ENCODE measurements around the gene CPO.

Gene CPO, protein sequence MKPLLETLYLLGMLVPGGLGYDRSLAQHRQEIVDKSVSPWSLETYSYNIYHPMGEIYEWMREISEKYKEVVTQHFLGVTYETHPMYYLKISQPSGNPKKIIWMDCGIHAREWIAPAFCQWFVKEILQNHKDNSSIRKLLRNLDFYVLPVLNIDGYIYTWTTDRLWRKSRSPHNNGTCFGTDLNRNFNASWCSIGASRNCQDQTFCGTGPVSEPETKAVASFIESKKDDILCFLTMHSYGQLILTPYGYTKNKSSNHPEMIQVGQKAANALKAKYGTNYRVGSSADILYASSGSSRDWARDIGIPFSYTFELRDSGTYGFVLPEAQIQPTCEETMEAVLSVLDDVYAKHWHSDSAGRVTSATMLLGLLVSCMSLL

DNA sequence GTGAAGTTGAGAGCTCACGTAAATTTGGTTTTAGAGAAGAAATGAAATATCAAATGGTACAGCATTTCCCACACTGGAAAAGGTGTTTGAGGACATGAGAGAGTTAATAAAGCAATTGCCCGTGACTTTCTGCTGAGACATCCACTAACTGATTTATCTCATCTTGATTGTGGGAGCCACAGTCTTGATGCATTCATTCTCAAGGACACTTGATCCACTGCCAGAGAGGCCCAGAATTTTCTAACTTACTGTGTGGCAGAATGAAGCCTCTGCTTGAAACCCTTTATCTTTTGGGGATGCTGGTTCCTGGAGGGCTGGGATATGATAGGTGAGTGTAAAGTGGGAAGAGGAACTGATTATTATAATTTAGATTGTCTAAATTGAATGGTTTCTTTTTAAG, at the start of gene CPO:
TSS of gene CPO (plus strand) at position 179 of the 400 bp plus-strand sequence. CDS start at position 261, 82 bp downstream.
- TF ChIP-seq, protein P1, sequence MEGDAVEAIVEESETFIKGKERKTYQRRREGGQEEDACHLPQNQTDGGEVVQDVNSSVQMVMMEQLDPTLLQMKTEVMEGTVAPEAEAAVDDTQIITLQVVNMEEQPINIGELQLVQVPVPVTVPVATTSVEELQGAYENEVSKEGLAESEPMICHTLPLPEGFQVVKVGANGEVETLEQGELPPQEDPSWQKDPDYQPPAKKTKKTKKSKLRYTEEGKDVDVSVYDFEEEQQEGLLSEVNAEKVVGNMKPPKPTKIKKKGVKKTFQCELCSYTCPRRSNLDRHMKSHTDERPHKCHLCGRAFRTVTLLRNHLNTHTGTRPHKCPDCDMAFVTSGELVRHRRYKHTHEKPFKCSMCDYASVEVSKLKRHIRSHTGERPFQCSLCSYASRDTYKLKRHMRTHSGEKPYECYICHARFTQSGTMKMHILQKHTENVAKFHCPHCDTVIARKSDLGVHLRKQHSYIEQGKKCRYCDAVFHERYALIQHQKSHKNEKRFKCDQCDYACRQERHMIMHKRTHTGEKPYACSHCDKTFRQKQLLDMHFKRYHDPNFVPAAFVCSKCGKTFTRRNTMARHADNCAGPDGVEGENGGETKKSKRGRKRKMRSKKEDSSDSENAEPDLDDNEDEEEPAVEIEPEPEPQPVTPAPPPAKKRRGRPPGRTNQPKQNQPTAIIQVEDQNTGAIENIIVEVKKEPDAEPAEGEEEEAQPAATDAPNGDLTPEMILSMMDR (conservative IDR thresholded peaks at IDR 0.05), result no peak
- no peak within 1 kb of the TSS for H3K27ac ChIP-seq

DNA sequence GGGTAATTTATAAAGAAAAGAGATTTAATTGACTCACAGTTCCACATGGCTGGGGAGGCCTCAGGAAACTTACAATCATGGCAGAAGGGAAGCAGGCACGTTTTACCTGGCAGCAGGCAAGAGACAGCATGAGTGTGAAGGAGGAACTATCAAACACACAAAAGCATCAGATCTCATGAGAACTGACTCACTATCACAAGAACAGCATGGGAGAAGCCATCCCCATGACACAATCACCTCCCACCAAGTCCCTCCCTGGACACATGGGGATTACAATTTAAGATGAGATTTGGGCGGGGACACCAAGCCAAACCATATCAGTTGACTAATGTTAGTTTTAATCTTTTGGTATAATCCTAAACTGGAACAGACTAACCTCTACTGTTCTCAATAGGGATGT, 49.1 kb upstream of the CPO start:
- no peak overlapping the region for H3K27ac ChIP-seq
- TF ChIP-seq, protein P1 (conservative IDR thresholded peaks at IDR 0.05), result no peak

DNA sequence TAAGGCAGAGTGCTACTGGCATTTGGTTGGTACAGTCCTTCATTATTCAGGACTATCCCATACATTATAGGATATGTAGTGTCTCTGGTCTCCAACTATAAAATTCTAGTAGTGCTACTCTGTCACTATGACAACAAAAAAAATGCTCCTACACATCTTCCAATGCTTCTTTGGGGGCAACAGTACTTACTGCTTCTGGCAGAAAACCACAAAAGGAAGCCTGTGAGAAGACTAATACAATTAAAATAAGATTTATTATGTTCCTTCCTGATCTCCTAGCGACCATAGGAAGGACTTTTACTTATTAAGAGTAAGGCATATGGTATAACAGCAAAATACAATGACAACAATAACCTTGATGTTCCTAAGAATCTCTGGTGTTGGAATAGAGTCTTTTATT, 48.4 kb upstream of the CPO start:
- H3K27ac ChIP-seq, result no peak overlapping the region
- TF ChIP-seq, protein P1 (conservative IDR thresholded peaks at IDR 0.05), result no peak

DNA sequence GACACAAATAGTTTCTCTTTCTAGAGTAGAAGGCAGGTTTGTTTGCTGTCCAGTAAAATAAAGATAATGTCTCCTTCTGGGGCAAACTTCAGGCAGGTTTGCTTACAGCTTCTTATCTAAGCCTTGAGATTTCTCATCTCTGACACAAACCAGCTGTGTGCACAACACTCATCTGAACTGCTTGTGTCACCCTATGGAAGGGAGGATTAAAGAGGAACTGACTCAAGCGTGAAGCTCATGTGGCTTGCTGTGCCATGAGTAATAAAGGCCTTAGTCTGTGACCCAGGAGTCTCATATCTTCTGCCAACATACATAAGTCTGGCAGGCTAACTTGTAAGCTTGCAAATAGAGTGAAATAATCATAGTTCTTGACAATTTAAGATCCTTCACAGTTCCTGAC, 24.2 kb upstream of the CPO start:
- H3K27ac ChIP-seq, result no peak overlapping the region
- TF ChIP-seq, protein P1 (conservative IDR thresholded peaks at IDR 0.05), result no peak

DNA sequence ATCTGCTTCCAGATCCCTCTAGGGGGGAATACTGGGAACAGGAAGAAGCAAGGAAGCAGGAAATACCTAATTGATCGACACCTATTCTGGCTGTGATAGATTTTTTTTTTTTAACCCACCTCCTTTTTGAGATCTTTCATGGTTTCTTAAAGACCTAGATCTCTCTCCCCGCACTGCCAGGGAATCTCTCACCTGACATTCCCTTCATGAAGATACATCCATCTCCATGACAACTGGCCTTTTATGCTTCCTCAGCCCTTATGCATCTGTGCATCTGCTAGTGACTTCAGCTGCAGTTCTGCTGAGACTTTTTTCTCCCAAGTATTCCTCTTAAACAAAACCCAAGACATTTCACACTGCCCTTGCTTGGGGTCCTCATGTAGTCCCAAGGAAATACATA, 21.1 kb upstream of the CPO start:
- TF ChIP-seq, protein P1 (conservative IDR thresholded peaks at IDR 0.05), result no peak
- H3K27ac ChIP-seq, result no peak overlapping the region

DNA sequence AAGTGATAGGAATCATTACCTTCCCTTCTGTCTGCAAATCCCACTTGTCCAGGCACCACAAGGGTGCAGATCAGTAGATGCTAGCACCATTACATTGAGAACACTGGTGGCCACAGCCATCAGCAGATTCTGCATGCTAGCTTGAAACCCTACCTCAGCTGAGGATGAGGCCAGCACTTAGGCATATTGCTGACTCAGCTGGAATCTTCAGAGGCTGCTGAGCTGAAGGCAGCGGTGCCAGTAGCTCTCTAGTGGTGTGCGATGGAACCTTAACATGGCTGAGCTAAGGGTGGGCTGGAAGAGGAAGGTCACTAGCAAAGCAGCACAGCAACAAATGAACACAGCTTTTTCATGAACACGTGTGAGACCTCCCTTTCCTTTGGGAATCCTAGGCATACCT, 19.0 kb upstream of the CPO start:
- no peak overlapping the region for H3K27ac ChIP-seq
- TF ChIP-seq, protein P1 (conservative IDR thresholded peaks at IDR 0.05), result no peak

DNA sequence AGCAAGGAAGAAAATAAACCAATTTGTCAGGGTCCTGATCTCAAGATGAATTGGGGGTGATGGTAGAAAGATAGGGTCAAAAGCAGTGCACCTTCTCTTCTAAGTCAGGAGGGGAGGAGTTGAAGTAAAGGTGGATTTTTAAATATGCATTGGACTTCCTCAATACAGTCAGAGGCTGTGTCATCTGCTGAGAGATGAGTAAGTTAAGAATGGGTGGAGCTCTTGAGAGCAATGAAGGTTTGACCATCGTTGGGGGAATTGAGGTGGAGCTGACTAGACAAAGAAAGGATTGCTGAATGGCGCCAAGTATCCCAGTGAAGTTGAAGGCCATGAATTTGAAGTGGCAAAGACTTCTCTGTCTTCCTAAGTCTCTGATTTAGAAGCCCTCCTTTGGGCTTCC, 18.4 kb upstream of the CPO start:
- no peak overlapping the region for H3K27ac ChIP-seq
- TF ChIP-seq, protein P1 (conservative IDR thresholded peaks at IDR 0.05), result no peak
